Body of pancreas (tissue), 4 donors: Measurements from ENCODE around the gene KIF24.

Experiments used
- POLR2A ChIP-seq, 3 donors: fragments of 450-650 bp; IDR thresholded peaks; one replicate each; pipeline ENCODE4 v1.6.1; 2016; ENCODE audit warnings: antibody characterized with exemption in 3 of 3, mild to moderate bottlenecking in 2 of 3
- TF ChIP-seq, protein P1 (sequence below), 7 experiments: fragments of 450-650 bp in 4 of 7; fragments of 200-600 bp in 3 of 7; sonication (generic) in 3 of 7; IDR thresholded peaks; one replicate each; pipeline ENCODE4 v1.5.1; 2016 to 2019; ENCODE audit warnings: antibody characterized with exemption in 7 of 7

DNA sequence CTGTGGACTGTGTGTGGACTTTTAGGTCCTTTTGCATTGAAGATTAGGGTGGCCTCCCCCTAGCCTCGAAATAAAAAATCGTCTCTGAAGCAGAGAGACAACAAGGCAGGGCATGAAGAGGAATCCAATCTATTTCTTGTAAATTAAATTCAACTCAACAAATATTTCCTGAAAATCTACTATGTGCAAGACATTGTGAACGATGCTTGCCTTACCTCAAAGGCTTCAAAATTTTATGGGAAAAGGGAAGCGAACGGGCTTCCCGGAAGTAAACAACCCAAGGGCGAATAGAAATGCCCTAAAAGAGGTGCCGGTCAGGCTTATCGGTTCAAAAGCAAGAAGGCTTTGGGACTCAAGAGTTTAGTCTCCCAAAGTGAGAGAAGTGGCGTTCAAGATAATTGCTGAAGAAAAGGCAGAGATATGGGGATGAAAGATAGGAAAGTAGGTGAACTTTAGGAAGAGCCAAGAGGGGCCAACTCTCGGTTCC lies 525 bp downstream of the KIF24 start:
- TF ChIP-seq, protein P1, sequence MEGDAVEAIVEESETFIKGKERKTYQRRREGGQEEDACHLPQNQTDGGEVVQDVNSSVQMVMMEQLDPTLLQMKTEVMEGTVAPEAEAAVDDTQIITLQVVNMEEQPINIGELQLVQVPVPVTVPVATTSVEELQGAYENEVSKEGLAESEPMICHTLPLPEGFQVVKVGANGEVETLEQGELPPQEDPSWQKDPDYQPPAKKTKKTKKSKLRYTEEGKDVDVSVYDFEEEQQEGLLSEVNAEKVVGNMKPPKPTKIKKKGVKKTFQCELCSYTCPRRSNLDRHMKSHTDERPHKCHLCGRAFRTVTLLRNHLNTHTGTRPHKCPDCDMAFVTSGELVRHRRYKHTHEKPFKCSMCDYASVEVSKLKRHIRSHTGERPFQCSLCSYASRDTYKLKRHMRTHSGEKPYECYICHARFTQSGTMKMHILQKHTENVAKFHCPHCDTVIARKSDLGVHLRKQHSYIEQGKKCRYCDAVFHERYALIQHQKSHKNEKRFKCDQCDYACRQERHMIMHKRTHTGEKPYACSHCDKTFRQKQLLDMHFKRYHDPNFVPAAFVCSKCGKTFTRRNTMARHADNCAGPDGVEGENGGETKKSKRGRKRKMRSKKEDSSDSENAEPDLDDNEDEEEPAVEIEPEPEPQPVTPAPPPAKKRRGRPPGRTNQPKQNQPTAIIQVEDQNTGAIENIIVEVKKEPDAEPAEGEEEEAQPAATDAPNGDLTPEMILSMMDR (IDR thresholded peaks at IDR 0.05) = no peak
- TF ChIP-seq POLR2A (IDR thresholded peaks at IDR 0.05) = no peak
